Right hindlimb (tissue), 1 donor: ENCODE measurements around the gene MDH1.
"Not testable (repeated sequence)": the region's sequence is repeated elsewhere in the genome, so short reads cannot be mapped to it uniquely, and the experiment has no call there.

Experiments used
- DNase-seq: peaks from one replicate; pipeline ENCODE4 v3.0.0-alpha.2; 2018

Gene MDH1

GRCh38 chr2:63589148-63589958 is 590 bp downstream of the MDH1 start:
- no peak for DNase-seq

GRCh38 chr2:63590626-63591408 is 2.1 kb downstream of the MDH1 start:
- no peak for DNase-seq

- DNase-seq = no peak
Measured at GRCh38 chr2:63591566-63592175, 2.9 kb downstream of the MDH1 start.

GRCh38 chr2:63594660-63595059 is 5.9 kb downstream of the MDH1 start:
- DNase-seq = no peak

GRCh38 chr2:63596401-63596883 is 7.7 kb downstream of the MDH1 start:
- DNase-seq = no peak

- no peak for DNase-seq
Measured at GRCh38 chr2:63598981-63599380, 10.2 kb downstream of the MDH1 start.

GRCh38 chr2:63600881-63601460 is 12.2 kb downstream of the MDH1 start:
- DNase-seq = no peak

GRCh38 chr2:63604666-63605065 is 15.9 kb downstream of the MDH1 start:
- no peak for DNase-seq

GRCh38 chr2:63608865-63609264 is 20.1 kb downstream of the MDH1 start:
- not testable (repeated sequence) for DNase-seq

- no peak for DNase-seq
Measured at GRCh38 chr2:63610525-63610924, 21.8 kb downstream of the MDH1 start.

GRCh38 chr2:63613391-63613901 is 24.7 kb downstream of the MDH1 start:
- DNase-seq = no peak

GRCh38 chr2:63614448-63614968 is 25.7 kb downstream of the MDH1 start:
- DNase-seq = no peak

- no peak for DNase-seq
Measured at GRCh38 chr2:63614983-63615945, 26.5 kb downstream of the MDH1 start.

- DNase-seq = no peak
Measured at GRCh38 chr2:63617366-63617765, 28.6 kb downstream of the MDH1 start.

- no peak for DNase-seq
Measured at GRCh38 chr2:63619328-63619727, 30.6 kb downstream of the MDH1 start.

- no peak for DNase-seq
Measured at GRCh38 chr2:63622751-63623150, 34.0 kb downstream of the MDH1 start.

GRCh38 chr2:63623763-63624162 is 35.0 kb downstream of the MDH1 start:
- not testable (repeated sequence) for DNase-seq

GRCh38 chr2:63627866-63628265 is 39.1 kb downstream of the MDH1 start:
- no peak for DNase-seq

GRCh38 chr2:63628403-63628942 is 39.7 kb downstream of the MDH1 start:
- no peak for DNase-seq

GRCh38 chr2:63631501-63631900 is 42.7 kb downstream of the MDH1 start:
- no peak for DNase-seq

GRCh38 chr2:63632382-63632781 is 43.6 kb downstream of the MDH1 start:
- no peak for DNase-seq
